ENCODE measurements around the gene VPS51. TPM values are rescaled to one million over a fixed set of nuclear protein-coding genes. Genes with fewer than 3 reads are reported as not detected.

Gene VPS51
- total RNA-seq, 1 donor from 2014 or later, result 41.4 TPM

DNA sequence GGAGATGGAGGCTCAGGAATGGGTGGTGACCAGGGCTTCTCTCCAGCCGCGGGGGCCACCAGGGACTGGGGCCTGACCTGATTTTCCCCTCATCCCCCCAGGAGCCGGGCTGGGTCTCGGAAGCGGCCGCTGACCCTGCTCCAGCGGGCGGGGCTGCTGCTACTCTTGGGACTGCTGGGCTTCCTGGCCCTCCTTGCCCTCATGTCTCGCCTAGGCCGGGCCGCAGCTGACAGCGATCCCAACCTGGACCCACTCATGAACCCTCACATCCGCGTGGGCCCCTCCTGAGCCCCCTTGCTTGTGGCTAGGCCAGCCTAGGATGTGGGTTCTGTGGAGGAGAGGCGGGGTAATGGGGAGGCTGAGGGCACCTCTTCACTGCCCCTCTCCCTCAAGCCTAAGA lies 8.2 kb upstream of the VPS51 start:
- Mint-ChIP-seq H3K27me3 (ENCODE audit: low read depth, unreplicated experiment) (no peaks in the 10 kb centered on the region), H3K36me3 (ENCODE audit: low read depth, unreplicated experiment) (peaks cover 16% of the 10 kb centered on the region), H3K4me3 (ENCODE audit: unreplicated experiment) (no peak overlapping the region), H3K27ac (ENCODE audit: unreplicated experiment) (no peak overlapping the region), H3K4me1 (ENCODE audit: low read depth, unreplicated experiment) (peaks cover 9% of the 10 kb centered on the region), H3K9me3 (ENCODE audit: unreplicated experiment) (no peaks in the 10 kb centered on the region)
- Histone ChIP-seq H3K27me3 (ENCODE audit: insufficient read depth, low read length) (no peaks in the 10 kb centered on the region), H3K9me3 (ENCODE audit: insufficient read depth, low read depth, low read length) (no peaks in the 10 kb centered on the region), H3K27ac (ENCODE audit: low read depth, low read length) (no peak overlapping the region), H3K79me2 (ENCODE audit: insufficient read depth, low read length) (peaks cover 34% of the 10 kb centered on the region), H2AFZ (ENCODE audit: low read depth, low read length) (no peak overlapping the region), H3K36me3 (ENCODE audit: insufficient read depth, low read length) (peaks cover 6% of the 10 kb centered on the region), H4K20me1 (ENCODE audit: insufficient read depth, low read length) (no peaks in the 10 kb centered on the region), H3K4me3 (ENCODE audit: insufficient read depth, low read depth, low read length) (no peak overlapping the region), H3K4me2 (ENCODE audit: low read length) (no peak overlapping the region), H3K4me1 (ENCODE audit: insufficient read depth, low read length) (peaks cover 14% of the 10 kb centered on the region), H3K9ac (ENCODE audit: low read length) (no peak overlapping the region)
- TF ChIP-seq EZH2 (IDR thresholded peaks at IDR 0.05; ENCODE audit: insufficient read depth, low read length), result no peak
- TF ChIP-seq, protein P1, sequence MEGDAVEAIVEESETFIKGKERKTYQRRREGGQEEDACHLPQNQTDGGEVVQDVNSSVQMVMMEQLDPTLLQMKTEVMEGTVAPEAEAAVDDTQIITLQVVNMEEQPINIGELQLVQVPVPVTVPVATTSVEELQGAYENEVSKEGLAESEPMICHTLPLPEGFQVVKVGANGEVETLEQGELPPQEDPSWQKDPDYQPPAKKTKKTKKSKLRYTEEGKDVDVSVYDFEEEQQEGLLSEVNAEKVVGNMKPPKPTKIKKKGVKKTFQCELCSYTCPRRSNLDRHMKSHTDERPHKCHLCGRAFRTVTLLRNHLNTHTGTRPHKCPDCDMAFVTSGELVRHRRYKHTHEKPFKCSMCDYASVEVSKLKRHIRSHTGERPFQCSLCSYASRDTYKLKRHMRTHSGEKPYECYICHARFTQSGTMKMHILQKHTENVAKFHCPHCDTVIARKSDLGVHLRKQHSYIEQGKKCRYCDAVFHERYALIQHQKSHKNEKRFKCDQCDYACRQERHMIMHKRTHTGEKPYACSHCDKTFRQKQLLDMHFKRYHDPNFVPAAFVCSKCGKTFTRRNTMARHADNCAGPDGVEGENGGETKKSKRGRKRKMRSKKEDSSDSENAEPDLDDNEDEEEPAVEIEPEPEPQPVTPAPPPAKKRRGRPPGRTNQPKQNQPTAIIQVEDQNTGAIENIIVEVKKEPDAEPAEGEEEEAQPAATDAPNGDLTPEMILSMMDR (IDR thresholded peaks at IDR 0.05; ENCODE audit: insufficient read depth, low read depth, low read length), result no peak
- FAIRE-seq (no peak), DNase-seq (ENCODE audit: low read depth) (no peak)

DNA sequence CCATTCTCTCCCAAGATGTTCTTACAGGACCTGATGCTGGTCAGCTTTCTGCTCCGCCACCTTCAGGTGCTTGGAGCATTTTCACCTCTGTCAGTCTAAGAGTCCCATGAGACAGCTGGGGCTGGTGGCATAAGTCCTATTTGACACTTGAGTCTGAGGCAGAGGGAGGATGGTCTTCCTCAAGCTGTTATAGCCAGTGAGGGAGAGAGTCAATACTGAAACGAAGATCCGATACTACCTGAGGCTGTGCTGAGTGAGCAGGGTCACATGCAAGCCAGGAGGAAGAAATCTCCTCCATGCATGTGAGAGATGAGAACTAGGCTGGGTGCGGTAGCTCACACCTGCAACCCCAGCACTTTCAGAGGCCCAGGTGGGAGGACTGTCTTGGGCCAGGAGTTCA lies 6.4 kb upstream of the VPS51 start:
- TF ChIP-seq, protein P1 (IDR thresholded peaks at IDR 0.05; ENCODE audit: insufficient read depth, low read depth, low read length), result no peak
- no peak for TF ChIP-seq EZH2 (IDR thresholded peaks at IDR 0.05; ENCODE audit: insufficient read depth, low read length)
- Mint-ChIP-seq H3K27me3 (ENCODE audit: low read depth, unreplicated experiment) (no peaks in the 10 kb centered on the region), H3K4me1 (ENCODE audit: low read depth, unreplicated experiment) (peaks cover 13% of the 10 kb centered on the region), H3K27ac (ENCODE audit: unreplicated experiment) (no peak overlapping the region), H3K36me3 (ENCODE audit: low read depth, unreplicated experiment) (peaks cover 18% of the 10 kb centered on the region), H3K4me3 (ENCODE audit: unreplicated experiment) (peak overlapping the region; percentile 8), H3K9me3 (ENCODE audit: unreplicated experiment) (no peaks in the 10 kb centered on the region)
- H3K9me3 ChIP-seq (ENCODE audit: insufficient read depth, low read depth, low read length), result no peaks in the 10 kb centered on the region
- H3K4me1 ChIP-seq (ENCODE audit: insufficient read depth, low read length), result peaks cover 4% of the 10 kb centered on the region
- H3K9ac ChIP-seq (ENCODE audit: low read length), result no peak overlapping the region
- DNase-seq (ENCODE audit: low read depth) (no peak), FAIRE-seq (no peak)
- H3K4me2 ChIP-seq (ENCODE audit: low read length), result no peak overlapping the region
- H3K27ac ChIP-seq (ENCODE audit: low read depth, low read length), result no peak overlapping the region
- H3K79me2 ChIP-seq (ENCODE audit: insufficient read depth, low read length), result peaks cover 19% of the 10 kb centered on the region
- H3K27me3 ChIP-seq (ENCODE audit: insufficient read depth, low read length), result no peaks in the 10 kb centered on the region
- peaks cover 6% of the 10 kb centered on the region for H3K36me3 ChIP-seq (ENCODE audit: insufficient read depth, low read length)
- H3K4me3 ChIP-seq (ENCODE audit: insufficient read depth, low read depth, low read length), result no peak overlapping the region
- H4K20me1 ChIP-seq (ENCODE audit: insufficient read depth, low read length), result no peaks in the 10 kb centered on the region
- H2AFZ ChIP-seq (ENCODE audit: low read depth, low read length), result no peak overlapping the region

DNA sequence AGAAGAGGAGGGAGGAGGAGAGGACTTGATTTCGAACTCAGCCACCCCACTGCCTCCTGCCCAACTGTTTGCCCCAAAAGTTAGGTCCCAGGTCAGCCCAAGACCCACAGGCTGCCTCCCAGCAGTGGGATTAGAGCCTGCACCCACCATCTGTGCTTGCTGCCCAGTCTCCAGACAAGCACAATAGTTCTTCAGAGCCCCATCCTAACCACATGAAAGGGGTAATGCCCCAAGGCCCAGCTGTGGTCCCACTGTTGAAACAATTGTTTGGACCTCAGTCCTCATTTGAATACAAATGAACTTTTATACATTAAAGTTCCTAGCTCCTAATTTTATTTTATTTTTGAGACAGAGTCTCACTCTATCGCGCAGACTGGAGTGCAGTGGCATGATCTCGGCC lies 5.4 kb upstream of the VPS51 start:
- no peak overlapping the region for H3K4me3 ChIP-seq (ENCODE audit: insufficient read depth, low read depth, low read length)
- no peak overlapping the region for H3K4me3 Mint-ChIP-seq (ENCODE audit: unreplicated experiment)
- H4K20me1 ChIP-seq (ENCODE audit: insufficient read depth, low read length), result no peaks in the 10 kb centered on the region
- DNase-seq (ENCODE audit: low read depth), result no peak
- no peaks in the 10 kb centered on the region for H3K9me3 Mint-ChIP-seq (ENCODE audit: unreplicated experiment)
- H3K27me3 Mint-ChIP-seq (ENCODE audit: low read depth, unreplicated experiment), result no peaks in the 10 kb centered on the region
- FAIRE-seq, result no peak
- no peak for TF ChIP-seq EZH2 (IDR thresholded peaks at IDR 0.05; ENCODE audit: insufficient read depth, low read length)
- TF ChIP-seq, protein P1 (IDR thresholded peaks at IDR 0.05; ENCODE audit: insufficient read depth, low read depth, low read length), result no peak
- peaks cover 7% of the 10 kb centered on the region for H3K4me1 Mint-ChIP-seq (ENCODE audit: low read depth, unreplicated experiment)
- H3K9ac ChIP-seq (ENCODE audit: low read length), result no peak overlapping the region
- H3K36me3 Mint-ChIP-seq (ENCODE audit: low read depth, unreplicated experiment), result peaks cover 18% of the 10 kb centered on the region
- H3K27ac ChIP-seq (ENCODE audit: low read depth, low read length), result no peak overlapping the region
- H3K4me2 ChIP-seq (ENCODE audit: low read length), result no peak overlapping the region
- H3K9me3 ChIP-seq (ENCODE audit: insufficient read depth, low read depth, low read length), result no peaks in the 10 kb centered on the region
- no peak overlapping the region for H3K27ac Mint-ChIP-seq (ENCODE audit: unreplicated experiment)
- H3K79me2 ChIP-seq (ENCODE audit: insufficient read depth, low read length), result peaks cover 9% of the 10 kb centered on the region
- H2AFZ ChIP-seq (ENCODE audit: low read depth, low read length), result no peak overlapping the region
- peaks cover 3% of the 10 kb centered on the region for H3K4me1 ChIP-seq (ENCODE audit: insufficient read depth, low read length)
- H3K27me3 ChIP-seq (ENCODE audit: insufficient read depth, low read length), result no peaks in the 10 kb centered on the region
- peaks cover 3% of the 10 kb centered on the region for H3K36me3 ChIP-seq (ENCODE audit: insufficient read depth, low read length)
